HEK293 (cell line): ENCODE data around the gene TGDS.

Source experiments
- TSHZ1 ChIP-seq: fragments of 450-650 bp; formaldehyde crosslinking; IDR thresholded peaks from 2 replicates; pipeline ENCODE4 v1.5.1; 2016; ENCODE audit warnings: missing biosample characterization, missing genetic modification characterization, borderline replicate concordance
- ZBTB26 ChIP-seq: fragments of 450-650 bp; formaldehyde crosslinking; optimal IDR thresholded peaks from 2 replicates; pipeline ENCODE3; 2016; ENCODE audit warnings: missing biosample characterization, mild to moderate bottlenecking, missing genetic modification characterization

GRCh38 chr13:94558716-94559115 is 37.2 kb downstream of the TGDS start:
- no peak for TF ChIP-seq ZBTB26
- no peak for TF ChIP-seq TSHZ1 (tag by site-specific recombination)
